ENCODE results near the gene HSPA14.

- TF ChIP-seq, protein P1, sequence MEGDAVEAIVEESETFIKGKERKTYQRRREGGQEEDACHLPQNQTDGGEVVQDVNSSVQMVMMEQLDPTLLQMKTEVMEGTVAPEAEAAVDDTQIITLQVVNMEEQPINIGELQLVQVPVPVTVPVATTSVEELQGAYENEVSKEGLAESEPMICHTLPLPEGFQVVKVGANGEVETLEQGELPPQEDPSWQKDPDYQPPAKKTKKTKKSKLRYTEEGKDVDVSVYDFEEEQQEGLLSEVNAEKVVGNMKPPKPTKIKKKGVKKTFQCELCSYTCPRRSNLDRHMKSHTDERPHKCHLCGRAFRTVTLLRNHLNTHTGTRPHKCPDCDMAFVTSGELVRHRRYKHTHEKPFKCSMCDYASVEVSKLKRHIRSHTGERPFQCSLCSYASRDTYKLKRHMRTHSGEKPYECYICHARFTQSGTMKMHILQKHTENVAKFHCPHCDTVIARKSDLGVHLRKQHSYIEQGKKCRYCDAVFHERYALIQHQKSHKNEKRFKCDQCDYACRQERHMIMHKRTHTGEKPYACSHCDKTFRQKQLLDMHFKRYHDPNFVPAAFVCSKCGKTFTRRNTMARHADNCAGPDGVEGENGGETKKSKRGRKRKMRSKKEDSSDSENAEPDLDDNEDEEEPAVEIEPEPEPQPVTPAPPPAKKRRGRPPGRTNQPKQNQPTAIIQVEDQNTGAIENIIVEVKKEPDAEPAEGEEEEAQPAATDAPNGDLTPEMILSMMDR (IDR thresholded peaks at IDR 0.05): peak; percentile 72
- TF ChIP-seq EZH2phosphoT487 (IDR thresholded peaks at IDR 0.05): no peak
- no peak for TF ChIP-seq EZH2 (IDR thresholded peaks at IDR 0.05)
These were observed 15.0 kb upstream of the HSPA14 start for GRCh38 chr10:14822879-14823755.

All from neural progenitor cell (in vitro differentiated cells).